T-helper 2 cell treated with Interferon-gamma antibody and Interleukin-4, amounts not matched to agents 5 μg/mL and 100 μg/mL, for 36 hours (primary cell): ENCODE measurements around the gene IDS.
"Not testable (repeated sequence)": the region's sequence is repeated elsewhere in the genome, so short reads cannot be mapped to it uniquely, and the experiment has no call there.

ENCODE experiments used
- DNase-seq: peaks from one replicate; pipeline ENCODE4 v3.0.0; 2021; ENCODE audit warnings: low spot score
- H3K27ac Mint-ChIP-seq: one replicate; pipeline ENCODE4 v1.8.0; 2021; ENCODE audit warnings: mild to moderate bottlenecking, mixed read lengths
- H3K27me3 Mint-ChIP-seq: one replicate; pipeline ENCODE4 v1.8.0; 2021; ENCODE audit warnings: low read depth, mixed read lengths
- H3K36me3 Mint-ChIP-seq: one replicate; pipeline ENCODE4 v1.8.0; 2021; ENCODE audit warnings: low read depth, mixed read lengths
- H3K4me1 Mint-ChIP-seq: one replicate; pipeline ENCODE4 v1.8.0; 2021; ENCODE audit warnings: low read depth, mixed read lengths
- H3K4me3 Mint-ChIP-seq: one replicate; pipeline ENCODE4 v1.8.0; 2022; ENCODE audit warnings: mild to moderate bottlenecking, moderate library complexity, mixed read lengths
- H3K9me3 Mint-ChIP-seq: one replicate; pipeline ENCODE4 v1.8.0; 2021; ENCODE audit warnings: mixed read lengths

The IDS gene

DNA sequence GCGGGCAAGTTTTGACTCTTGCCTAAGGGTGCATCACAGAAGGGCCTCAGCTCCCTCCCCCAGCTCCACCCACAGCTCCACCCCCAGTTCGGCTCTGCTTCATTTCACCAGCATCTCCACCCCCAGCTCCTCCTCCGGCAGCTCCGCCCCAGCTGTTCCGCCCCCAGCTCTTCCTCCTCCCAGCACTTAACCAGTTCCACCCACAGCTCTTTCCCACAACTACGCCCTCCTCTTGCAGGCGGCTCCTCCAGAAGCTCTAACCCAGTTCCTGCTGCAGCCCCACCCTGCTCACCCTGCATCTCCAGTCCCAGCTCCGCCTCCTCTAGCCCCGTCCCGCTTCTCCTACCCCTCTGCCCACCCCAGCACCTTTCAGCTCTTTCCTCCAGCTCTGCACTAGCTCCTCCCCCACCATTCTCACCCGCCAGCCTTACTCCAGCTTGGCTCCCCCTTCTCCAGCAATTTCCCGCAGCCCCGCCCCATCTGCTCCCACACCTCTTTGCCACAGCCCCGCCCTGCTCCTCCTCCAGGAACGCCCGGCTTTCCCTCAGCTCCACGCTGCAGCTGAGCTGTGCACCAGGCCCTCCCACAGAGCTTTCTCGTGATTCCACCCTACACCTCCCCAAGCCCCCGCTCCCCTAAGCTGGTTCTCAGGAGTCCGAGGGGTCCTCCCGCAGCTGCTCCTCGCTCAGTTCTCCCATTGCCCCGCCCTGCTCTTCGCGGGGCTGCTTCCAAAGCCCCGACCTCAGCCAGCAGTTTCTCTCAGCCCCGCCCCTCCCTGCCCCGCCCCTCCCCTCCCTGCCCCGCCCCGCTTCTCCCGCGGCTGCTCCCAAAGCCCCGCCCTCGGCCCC is 34.4 kb upstream of the IDS start:
- Mint-ChIP-seq H3K4me1 (peaks cover 1% of the 10 kb centered on the region), H3K27me3 (no peaks in the 10 kb centered on the region), H3K9me3 (no peaks in the 10 kb centered on the region), H3K4me3 (peak overlapping the region; percentile 95), H3K36me3 (peaks cover 6% of the 10 kb centered on the region), H3K27ac (peak overlapping the region; percentile 95)
- peak; percentile 71 for DNase-seq

DNA sequence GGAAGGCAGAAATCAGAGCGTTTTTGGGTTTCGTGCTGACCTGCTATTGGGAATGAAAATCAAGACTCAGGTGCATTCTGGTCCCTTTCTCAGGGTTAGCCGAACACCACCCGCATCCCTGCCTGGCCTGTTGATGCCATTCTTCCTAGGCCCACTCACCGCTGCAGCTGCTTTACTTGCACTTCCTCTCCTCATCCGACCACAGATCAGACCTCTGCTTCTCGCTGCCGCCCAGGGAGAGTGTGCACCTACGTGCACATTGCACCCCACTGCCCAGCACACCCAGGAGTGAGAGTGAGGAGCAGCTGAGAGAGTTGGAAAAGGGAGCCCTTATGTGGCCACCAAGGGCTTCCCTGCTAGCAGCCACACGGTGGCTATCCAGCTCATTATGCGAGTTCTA is 32.4 kb upstream of the IDS start:
- not testable (repeated sequence) for H3K36me3 Mint-ChIP-seq, H3K4me3 Mint-ChIP-seq, H3K9me3 Mint-ChIP-seq, H3K27ac Mint-ChIP-seq, H3K4me1 Mint-ChIP-seq, DNase-seq, H3K27me3 Mint-ChIP-seq

DNA sequence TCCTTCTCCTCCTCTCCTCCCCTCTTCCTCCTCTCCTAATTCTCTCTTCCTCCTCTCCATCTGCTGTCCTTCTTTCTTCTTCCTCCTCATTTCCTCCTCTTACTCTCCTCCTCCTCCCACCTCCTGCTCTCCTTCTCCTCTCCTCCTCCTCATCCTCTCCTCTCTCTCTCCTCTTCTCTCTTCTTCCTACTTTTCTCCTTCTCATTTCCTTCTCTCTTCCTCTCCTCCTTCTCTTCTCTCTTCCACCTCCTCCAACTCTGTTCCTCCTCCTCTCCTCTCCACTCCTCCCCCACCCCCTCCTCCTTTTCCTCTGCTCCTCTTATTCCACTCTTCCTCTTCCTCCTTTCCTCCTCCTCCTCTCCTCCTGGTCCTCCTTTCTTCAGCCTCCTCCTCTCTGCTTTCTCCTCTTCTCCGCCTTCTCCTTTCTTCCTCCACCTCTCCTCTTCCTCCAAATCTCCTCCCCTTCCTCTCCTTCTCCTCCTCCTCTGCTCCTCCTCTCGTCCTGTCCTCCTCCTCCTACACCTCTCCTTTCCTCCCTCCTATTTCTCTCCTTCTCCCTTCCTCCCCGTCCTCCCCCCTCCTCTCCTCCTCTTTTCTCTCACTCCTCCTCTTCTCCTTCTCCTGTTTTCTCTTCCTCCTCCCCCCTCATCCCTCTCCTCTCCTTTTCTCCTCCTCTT is 30.0 kb upstream of the IDS start:
- H3K4me1 Mint-ChIP-seq, DNase-seq, H3K4me3 Mint-ChIP-seq, H3K27me3 Mint-ChIP-seq, H3K27ac Mint-ChIP-seq, H3K9me3 Mint-ChIP-seq: not testable (repeated sequence)
- peaks cover 20% of the 10 kb centered on the region for H3K36me3 Mint-ChIP-seq

DNA sequence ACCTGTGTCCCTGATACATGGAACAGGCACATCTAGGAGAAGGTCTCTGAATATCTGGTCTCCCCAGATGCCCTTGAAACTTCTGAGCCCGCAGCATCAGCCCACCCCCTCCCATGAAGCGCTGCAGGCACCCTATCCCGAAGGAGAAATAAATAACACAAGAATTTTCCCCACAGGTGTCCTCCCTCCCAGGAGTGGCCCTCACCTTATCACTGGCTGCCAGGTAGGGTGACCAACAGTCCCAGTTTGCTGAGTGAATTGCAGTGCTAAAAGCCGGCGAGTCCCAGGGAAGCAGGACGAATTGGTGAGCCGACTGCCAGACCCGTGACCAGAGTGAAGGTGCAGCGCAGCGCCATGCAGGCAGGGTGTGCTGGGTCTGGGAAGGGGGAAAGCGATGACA is 28.9 kb upstream of the IDS start:
- H3K4me1 Mint-ChIP-seq, DNase-seq: not testable (repeated sequence)
- peaks cover 27% of the 10 kb centered on the region for H3K36me3 Mint-ChIP-seq

DNA sequence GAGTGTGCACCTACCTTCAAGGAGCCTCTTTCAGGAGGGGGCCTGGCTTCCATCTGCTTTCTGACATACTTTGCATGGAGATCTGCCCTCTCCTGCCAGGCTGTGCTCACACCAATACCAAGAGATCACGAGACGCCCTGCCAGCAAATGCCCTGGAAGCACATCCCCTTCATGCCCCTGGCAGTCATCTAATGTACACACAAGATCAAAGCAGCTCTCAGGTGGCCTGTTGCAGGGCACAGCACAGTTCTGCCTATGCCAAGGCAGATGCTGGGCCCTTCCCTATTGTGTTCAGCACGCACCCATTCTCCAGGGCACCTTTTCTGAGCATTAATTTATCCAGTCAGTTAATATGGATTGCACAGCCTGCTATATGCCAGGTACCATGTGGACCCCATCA is 27.8 kb upstream of the IDS start:
- H3K27me3 Mint-ChIP-seq, H3K27ac Mint-ChIP-seq, DNase-seq, H3K9me3 Mint-ChIP-seq, H3K4me1 Mint-ChIP-seq, H3K4me3 Mint-ChIP-seq: not testable (repeated sequence)
- peaks cover 27% of the 10 kb centered on the region for H3K36me3 Mint-ChIP-seq

More for the DNA sequence above, 28.9 kb upstream of the IDS start:
- H3K4me3 Mint-ChIP-seq, H3K27me3 Mint-ChIP-seq, H3K27ac Mint-ChIP-seq, H3K9me3 Mint-ChIP-seq: not testable (repeated sequence)

DNA sequence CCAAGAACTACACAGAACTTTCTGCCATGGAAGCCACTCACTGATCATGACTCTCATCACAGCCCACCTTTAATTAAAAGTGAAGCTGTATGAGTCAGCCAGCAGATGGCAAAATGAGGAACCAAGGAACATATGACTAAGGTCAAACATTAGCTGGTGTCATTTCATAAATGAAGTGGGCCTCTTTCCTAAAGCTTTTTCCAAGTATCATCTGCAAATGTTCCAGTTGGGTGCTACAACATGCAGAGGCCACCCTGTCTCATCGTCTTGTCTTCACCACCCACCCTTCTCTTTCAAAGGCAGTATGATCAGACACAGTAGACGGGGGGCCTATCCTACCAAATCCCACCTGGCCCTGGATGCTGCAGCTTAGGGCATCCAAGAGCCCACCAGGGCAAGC is 26.5 kb upstream of the IDS start:
- Mint-ChIP-seq H3K27me3 (no peaks in the 10 kb centered on the region), H3K4me1 (peaks cover 10% of the 10 kb centered on the region), H3K9me3 (no peaks in the 10 kb centered on the region), H3K27ac (no peak overlapping the region), H3K4me3 (no peak overlapping the region), H3K36me3 (peaks cover 29% of the 10 kb centered on the region)
- no peak for DNase-seq

DNA sequence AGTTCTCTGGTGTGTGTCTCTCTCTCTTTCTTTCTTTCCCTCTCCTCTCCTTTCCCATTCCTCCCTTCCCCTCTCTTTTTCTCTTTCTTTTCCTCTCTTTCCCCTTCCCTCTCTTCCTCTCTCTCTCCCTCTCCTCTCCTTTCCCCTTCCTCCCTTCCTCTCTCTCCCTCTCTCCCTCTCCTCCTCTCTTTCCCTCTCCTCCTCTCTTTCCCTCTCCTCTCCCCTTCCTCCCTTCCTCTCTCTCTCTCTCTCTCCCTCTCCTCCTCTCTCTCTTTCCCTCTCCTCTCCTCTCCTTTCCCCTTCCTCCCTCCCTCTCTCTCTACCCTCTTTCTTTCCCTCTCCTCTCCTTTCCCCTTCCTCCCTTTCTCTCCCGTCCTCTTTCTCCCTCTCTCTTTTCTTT is 23.3 kb upstream of the IDS start:
- no peak for DNase-seq
- Mint-ChIP-seq H3K27ac (no peak overlapping the region), H3K36me3 (peaks cover 23% of the 10 kb centered on the region), H3K27me3 (no peaks in the 10 kb centered on the region), H3K4me3 (no peak overlapping the region), H3K4me1 (peaks cover 10% of the 10 kb centered on the region), H3K9me3 (no peaks in the 10 kb centered on the region)

DNA sequence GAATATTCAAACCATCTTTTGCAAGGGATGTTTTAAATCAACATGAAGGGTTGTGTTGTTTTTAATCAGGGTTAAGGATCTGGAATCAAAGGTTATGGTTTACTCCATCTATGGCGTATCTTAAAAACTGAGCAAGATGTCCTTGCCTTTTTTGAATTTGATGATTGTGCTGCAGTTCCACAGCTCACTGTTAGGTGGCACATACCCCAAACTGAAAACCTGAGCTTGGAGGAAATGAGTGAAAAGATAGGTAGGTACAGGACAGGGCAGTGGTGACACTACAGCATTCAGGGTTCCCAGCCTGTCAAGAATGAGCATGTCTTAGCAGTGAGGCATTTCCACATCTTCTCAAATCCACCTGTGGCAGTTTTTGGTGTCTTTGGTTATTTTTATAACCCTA is 22.6 kb upstream of the IDS start:
- Mint-ChIP-seq H3K27ac (peak overlapping the region; percentile 18), H3K27me3 (no peaks in the 10 kb centered on the region), H3K36me3 (peaks cover 23% of the 10 kb centered on the region), H3K9me3 (no peaks in the 10 kb centered on the region), H3K4me3 (no peak overlapping the region), H3K4me1 (peaks cover 11% of the 10 kb centered on the region)
- DNase-seq: no peak

DNA sequence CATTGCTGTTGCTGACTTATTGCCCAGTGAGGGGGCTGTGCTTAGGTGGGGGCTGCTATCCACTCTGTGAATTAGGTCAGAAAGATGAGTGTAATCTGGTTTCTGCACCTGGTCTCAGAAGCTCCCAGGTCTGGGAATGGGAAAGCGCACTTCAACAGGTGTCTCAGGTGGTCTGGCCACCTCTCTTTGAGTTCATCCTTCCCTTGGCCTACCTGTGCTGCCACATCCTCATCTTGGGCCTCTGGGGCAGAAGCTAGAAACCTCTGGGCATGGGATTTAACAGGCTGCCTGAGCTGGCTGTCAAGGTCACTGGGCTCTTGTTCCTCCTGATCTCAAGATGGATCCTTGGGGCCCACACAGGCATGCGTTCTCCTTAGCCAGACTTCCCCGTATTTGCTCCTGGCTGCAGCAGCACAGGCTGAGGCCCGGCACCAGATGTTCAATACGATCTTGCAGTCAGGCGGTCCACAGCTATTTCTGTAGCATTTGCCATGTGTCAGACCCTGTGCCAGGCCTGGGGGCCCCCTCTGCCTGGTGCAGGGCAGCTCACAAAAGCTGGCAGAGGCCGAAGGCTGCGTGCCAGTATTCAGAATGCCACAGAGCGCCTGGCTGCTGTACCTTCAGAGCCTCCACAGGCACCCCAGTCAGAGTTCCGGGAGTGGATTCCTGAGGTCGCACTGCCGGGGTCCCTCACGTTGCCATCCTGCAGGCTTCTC is 21.4 kb upstream of the IDS start:
- not testable (repeated sequence) for H3K9me3 Mint-ChIP-seq, H3K4me3 Mint-ChIP-seq, H3K27me3 Mint-ChIP-seq, DNase-seq
- peak overlapping the region; percentile 87 for H3K27ac Mint-ChIP-seq
- peaks cover 16% of the 10 kb centered on the region for H3K36me3 Mint-ChIP-seq
- H3K4me1 Mint-ChIP-seq: peaks cover 17% of the 10 kb centered on the region

DNA sequence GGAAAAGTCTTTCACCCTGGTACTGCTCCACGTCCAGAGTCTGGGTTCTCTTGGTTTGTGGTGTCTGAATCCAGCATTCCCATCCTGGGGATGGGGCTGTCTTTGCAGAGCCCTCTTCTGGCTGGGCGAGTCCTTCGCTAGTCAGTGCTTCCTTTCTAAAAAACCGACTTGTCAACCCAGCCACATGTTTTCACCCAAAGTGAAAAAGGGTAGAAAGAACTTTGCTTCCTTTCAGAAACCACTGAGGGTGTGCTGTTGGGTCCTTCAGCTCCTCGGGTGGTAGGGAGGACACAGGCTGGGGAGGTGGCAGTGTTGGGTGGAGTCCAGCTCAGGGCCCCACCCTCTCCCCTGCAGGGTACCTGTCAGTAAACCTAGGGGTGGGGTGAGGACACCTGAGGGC is 20.8 kb upstream of the IDS start:
- H3K4me3 Mint-ChIP-seq: peak overlapping the region; percentile 50
- peak overlapping the region; percentile 87 for H3K27ac Mint-ChIP-seq
- not testable (repeated sequence) for H3K9me3 Mint-ChIP-seq, H3K27me3 Mint-ChIP-seq
- H3K4me1 Mint-ChIP-seq: peaks cover 22% of the 10 kb centered on the region
- peaks cover 12% of the 10 kb centered on the region for H3K36me3 Mint-ChIP-seq
- DNase-seq: peak; percentile 10

DNA sequence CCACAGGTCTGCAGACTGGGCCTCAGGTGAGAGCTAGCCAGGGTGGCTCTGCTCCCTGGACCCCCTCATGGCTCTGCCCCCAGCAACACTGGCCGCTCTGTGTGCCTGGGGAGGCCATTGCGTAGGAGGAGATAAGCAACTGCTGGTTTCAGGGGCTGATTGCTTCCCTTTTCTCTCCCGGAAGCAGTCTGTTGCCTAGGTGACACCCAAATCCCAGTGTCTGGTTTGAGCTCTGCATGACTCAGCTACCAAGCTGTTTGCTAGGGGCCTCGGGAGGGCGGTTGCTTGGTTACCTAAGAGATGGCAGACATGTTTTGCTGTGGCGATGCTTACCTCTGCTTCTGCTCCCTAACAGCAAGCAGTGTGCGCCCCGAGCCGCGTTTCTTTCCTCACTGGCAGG is 20.3 kb upstream of the IDS start:
- not testable (repeated sequence) for H3K36me3 Mint-ChIP-seq, H3K9me3 Mint-ChIP-seq, H3K27me3 Mint-ChIP-seq
- peak overlapping the region; percentile 36 for H3K4me3 Mint-ChIP-seq
- peak; percentile 66 for DNase-seq
- H3K4me1 Mint-ChIP-seq: peaks cover 27% of the 10 kb centered on the region
- peak overlapping the region; percentile 75 for H3K27ac Mint-ChIP-seq

DNA sequence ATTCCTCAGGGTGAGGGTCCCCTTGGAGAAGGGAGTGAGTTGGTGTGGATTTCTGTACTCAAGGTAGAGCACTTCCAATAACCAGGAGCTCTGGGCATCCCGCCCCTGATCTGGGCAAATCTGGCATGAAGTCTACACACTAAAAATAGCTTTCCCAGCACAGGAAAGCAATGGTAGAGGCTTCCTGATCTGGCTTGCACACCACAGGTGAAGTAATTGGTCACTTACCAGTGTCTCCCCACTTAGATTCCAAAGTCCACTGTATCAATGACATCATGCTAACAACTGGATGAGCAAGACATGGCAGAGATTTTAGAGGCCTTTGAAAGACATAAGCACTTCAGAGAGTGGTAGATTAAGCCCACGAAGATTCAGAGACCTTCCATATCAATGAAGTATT is 17.8 kb upstream of the IDS start:
- Mint-ChIP-seq H3K36me3 (peaks cover 7% of the 10 kb centered on the region), H3K4me3 (no peak overlapping the region), H3K4me1 (peaks cover 28% of the 10 kb centered on the region), H3K27me3 (no peaks in the 10 kb centered on the region), H3K9me3 (peaks cover 1% of the 10 kb centered on the region), H3K27ac (no peak overlapping the region)
- DNase-seq: no peak

DNA sequence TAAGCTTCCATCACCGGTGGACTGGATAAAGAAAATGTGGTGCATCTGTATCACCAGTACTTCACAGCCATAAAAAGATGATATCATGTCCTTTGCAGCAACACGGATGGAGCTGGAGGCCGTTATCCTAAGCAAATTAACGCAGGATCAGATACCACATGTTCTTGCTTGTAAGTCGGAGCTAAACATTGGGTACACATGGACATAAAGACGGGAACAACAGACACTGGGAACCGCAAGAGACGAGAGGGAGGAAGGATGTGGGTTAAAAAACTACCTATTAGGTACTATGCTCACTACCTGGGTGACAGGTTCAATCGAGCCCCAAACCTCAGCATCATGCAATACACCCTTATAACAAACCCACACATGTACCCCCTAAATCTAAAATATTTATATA is 16.3 kb upstream of the IDS start:
- Mint-ChIP-seq H3K4me1 (peaks cover 31% of the 10 kb centered on the region), H3K4me3 (peak overlapping the region; percentile 66), H3K27me3 (no peaks in the 10 kb centered on the region), H3K9me3 (peaks cover 14% of the 10 kb centered on the region), H3K27ac (peak overlapping the region; percentile 64), H3K36me3 (peaks cover 15% of the 10 kb centered on the region)
- DNase-seq: no peak

DNA sequence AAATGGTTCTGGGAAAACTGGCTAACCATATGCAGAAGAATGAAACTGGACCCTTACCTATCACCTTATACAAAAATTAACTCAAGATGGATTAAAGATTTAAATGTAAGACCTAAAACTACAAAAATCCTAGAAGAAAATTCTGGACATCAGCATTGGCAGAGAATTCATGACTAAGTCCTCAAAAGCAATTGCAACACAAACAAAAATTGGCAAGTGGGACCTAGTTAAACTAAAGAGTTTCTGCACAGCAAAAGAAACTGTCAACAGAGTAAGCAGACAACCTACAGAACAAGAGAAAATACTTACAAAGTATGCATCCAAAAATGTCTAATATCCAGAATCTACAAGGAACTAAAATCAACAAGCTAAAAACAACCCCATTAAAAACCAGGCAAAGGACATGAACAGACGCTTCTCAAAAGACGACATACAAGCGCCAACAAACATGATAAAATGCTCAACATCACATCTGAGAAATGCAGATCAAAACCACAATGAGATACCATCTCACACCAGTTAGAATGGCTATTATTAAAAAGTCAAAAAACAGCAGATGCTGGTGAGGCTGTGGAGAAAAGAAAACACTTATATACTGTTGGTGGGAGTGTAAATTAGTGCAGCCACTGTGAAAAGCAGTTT is 15.7 kb upstream of the IDS start:
- Mint-ChIP-seq H3K4me3 (peak overlapping the region; percentile 66), H3K9me3 (peaks cover 14% of the 10 kb centered on the region), H3K4me1 (peaks cover 36% of the 10 kb centered on the region), H3K36me3 (peaks cover 15% of the 10 kb centered on the region), H3K27ac (peak overlapping the region; percentile 23)
- DNase-seq, H3K27me3 Mint-ChIP-seq: not testable (repeated sequence)
